HG03103 (cell line): Measurements from ENCODE around the gene KRTAP1-3.
"Not testable (repeated sequence)": the region's sequence is repeated elsewhere in the genome, so short reads cannot be mapped to it uniquely, and the experiment has no call there.

Experiments used
- ATAC-seq: cut with Tn5 transposase; IDR thresholded peaks from one replicate; pipeline ENCODE4 v1.9.1; 2021; ENCODE audit warnings: low read depth; ENCODE audit not compliant: unreplicated experiment

Gene KRTAP1-3

DNA sequence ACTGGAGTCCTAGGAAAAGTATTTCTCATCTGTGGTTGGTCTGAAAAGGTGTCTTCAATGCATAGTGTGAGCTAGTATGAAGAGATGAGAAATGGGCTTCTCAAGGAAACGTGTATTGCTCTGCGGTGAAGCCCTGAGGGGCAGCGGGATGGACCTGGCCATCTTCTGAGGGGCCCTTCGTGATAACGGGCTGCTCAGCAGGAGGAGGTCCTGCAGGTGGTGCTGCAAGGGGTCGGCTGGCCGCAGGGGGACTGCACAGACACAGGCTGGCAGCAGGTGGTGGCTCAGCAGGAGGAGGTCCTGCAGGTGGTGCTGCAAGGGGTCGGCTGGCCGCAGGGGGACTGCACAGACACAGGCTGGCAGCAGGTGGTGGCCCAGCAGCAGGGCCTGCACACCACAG is 19.9 kb upstream of the KRTAP1-3 start:
- not testable (repeated sequence) for ATAC-seq

DNA sequence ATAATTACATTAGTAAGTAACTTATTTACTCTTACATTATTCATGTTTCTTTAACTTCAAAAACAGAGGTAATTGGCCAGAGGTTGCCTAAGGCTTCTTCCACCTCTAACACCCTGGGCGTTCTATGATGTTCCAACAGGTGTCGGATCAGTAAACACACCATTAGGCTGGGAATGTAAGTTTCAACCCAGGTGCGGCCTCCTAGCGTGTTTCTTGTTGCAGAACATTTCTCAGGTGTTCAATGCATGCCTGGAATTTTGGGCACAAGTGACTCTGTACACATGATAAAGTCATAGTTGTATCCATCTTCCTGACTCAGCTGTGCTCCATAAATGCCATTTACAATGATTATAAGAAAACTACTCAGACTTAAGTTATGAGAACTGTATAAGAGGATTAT is 19.4 kb upstream of the KRTAP1-3 start:
- no peak for ATAC-seq

DNA sequence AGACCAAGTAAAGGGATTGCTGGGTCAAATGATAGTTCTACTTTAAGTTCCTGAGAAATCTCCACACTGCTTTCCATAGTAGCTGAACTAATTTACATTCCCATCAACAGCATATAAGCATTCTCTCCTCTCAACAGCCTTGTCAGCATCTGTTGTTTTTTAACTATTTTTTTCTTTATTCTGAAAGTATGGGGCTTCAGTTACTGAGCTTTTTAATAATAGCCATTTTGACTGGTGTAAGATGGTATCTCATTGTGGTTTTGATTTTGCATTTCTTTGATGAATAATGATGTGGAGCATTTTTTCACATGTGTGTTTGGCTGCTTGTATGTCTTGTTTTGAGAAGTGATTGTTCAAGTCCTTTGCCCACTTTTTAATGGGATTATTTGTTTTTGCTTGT is 17.9 kb upstream of the KRTAP1-3 start:
- no peak for ATAC-seq

DNA sequence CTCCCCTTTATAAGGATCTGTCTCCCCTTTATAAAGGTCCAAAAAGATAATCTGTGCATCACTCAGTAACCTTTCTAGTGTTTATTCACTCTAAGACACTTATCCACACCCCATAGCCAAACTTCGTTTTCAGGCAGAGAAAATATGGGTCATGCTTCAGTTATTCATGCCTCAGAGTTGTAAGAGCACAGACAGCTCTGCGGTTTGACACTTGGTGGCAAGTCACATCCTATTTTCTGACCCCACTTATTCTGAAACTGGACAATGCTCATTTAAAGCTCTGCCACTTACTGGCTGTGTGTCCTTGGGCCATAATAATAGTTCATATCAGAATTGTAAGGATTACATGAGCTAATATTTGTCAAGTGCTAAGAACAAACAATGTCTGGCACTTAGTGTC is 14.4 kb upstream of the KRTAP1-3 start:
- no peak for ATAC-seq

DNA sequence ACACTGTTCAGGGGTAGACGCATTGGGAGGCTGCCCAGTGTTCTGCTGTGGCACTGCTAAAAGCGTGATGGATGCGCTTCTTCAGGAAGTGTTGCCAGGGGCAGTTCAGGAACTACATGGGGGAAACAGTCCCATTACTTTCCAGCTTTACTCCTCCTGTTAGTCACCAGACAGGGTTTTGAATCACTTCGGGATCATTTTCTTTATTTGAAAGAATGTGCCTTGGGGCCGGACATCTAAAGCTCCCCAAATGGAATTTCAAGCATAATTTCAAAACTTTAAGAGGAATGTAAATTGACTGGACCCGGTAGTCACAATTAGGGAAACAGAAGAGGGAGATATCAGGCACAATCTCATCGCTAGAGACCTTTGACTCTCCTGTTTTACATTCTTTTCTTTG is 13.8 kb upstream of the KRTAP1-3 start:
- no peak for ATAC-seq

DNA sequence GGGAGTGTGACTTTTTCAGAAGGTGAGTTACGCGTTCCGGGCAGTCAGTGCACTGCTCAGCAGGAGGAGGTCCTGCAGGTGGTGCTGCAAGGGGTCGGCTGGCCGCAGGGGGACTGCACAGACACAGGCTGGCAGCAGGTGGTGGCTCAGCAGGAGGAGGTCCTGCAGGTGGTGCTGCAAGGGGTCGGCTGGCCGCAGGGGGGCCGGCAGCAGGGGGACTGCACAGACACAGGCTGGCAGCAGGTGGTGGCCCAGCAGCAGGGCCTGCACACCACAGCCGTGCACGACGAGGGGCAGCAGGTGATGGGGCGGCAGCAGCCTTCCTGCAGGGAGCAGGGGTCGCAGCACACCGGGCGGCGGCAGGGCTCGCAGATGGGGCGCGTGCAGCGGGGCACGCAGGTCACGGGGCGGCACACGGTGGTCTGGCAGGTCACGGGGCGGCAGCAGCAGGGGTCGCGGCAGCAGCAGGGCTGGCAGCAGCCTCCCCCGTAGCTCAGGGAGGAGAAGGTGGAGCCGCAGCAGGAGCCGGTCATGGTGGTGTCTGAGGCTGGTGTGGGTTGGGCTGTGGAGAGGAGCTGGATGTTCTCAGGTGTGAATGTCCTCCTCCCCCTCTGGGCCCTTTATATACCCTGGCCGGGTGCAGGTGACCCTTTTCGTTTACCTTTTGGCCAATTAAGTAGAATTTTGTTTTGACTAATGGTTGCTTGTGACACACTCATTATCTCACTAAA is 12.2 kb upstream of the KRTAP1-3 start, which contains the start of gene KRTAP2-1:
Gene KRTAP2-1, minus strand, starts transcription at position 582 of the 731 bp plus-strand sequence. Its CDS starts 49 bp downstream, at position 533.
- ATAC-seq: not testable (repeated sequence)

DNA sequence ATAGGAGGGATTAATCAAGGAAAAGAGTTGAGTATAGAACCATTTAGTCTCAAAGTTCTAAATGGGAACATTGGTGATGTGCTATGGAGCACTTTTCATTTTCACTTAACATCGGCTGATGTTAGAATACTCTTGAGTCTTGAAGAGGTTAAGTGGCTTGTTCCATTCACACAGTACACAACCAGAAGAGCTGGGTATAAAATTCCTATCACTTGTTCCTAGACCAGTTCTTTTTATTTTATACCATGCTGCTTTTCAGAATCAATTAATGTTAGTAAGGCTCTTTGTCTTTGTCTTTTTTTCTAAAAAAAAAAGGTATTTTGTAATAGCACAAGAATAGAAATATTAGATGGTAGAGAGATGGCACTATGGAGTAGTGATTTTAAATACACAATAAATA is 8.3 kb upstream of the KRTAP1-3 start:
- ATAC-seq: no peak

DNA sequence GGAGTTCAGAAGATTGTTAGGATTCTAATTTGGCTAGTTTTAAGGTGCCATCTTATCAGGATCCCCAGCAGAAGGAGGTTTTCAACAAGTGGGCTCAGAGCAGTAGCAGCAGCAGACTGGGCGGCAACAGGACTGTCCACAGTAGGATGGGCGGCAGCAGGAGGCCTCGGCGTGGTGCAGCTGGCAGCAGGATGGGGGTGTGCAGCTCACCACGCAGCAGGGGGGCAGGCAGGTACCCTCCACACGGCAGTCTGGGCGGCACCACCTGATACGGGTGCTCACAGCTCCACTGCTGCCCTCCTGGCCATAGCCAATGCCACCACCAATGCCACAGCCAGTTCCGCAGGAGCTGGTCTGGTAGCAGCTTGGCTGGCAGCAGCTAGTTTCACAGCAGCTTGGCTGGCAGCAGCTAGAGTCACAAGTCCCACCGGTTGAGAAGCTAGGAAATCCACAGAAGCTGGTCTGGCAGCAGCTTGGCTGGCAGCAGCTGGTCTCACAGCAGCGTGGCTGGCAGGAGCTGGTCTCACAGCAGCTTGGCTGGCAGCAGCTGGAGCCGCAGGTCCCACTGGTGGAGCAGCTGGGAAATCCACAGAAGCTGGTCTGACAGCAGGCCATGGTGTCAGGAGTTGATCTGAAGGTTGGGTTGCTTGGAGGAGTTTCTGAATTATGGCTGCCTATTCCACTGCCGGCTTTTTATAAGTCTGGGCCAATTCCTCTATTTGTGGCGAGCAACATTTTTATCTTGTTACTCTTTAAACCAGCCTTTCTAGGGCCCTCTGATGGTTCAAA is 6.3 kb upstream of the KRTAP1-3 start, which contains the start of gene KRTAP1-1:
Gene KRTAP1-1, minus strand, starts transcription at position 668 of the 789 bp plus-strand sequence. Its CDS starts 53 bp downstream, at position 615.
- ATAC-seq: not testable (repeated sequence)

DNA sequence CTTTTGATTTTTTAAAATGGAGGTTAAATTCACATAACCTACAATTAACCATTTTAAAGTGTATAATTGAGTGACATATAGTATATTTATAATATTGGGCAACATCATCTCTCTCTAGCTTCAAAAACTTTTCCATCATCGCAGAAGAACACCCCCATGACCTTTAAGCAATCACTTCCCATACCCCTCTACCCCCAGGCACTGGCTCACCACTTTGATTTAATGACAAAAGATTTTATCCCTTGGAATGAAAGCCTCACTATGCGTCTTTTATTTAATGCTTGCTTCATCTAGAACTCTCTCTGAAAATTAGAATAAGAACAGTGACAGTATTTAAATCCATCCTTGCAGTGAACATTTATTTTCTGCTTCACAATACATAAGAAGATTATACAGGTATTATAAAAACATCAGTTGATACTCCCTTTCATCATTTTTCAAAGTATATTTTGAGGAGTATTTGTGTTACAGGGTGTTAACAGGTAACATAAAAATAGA is 3.2 kb upstream of the KRTAP1-3 start:
- no peak for ATAC-seq

DNA sequence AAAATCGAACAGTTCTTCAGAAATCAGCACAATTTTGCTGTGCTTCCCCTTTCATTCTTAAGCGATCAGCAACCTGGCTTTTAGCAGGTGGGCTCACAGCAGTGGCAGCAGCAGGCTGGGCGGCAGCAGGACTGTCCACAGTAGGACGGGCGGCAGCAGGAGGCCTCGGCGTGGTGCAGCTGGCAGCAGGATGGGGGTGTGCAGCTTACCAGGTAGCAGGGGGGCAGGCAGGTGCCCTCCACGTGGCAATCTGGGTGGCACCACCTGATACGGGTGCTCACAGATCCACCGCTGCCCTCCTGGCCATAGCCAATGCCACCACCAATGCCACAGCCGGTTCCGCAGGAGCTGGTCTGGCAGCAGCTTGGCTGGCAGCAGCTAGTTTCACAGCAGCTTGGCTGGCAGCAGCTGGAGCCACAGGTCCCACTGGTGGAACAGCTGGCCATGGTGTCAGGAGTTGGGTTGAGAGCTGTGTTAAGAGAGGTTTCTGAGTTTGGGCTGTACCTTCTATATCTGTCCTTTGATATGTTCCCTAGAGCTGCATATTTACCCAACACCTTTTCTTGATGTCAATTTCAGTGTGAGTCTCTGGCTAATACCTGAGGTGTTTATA is 4.9 kb downstream of the KRTAP1-3 start, which contains the start of gene KRTAP1-4:
Gene KRTAP1-4, minus strand, starts transcription at position 563 of the 613 bp plus-strand sequence. Its CDS starts 117 bp downstream, at position 446.
- ATAC-seq: no peak

DNA sequence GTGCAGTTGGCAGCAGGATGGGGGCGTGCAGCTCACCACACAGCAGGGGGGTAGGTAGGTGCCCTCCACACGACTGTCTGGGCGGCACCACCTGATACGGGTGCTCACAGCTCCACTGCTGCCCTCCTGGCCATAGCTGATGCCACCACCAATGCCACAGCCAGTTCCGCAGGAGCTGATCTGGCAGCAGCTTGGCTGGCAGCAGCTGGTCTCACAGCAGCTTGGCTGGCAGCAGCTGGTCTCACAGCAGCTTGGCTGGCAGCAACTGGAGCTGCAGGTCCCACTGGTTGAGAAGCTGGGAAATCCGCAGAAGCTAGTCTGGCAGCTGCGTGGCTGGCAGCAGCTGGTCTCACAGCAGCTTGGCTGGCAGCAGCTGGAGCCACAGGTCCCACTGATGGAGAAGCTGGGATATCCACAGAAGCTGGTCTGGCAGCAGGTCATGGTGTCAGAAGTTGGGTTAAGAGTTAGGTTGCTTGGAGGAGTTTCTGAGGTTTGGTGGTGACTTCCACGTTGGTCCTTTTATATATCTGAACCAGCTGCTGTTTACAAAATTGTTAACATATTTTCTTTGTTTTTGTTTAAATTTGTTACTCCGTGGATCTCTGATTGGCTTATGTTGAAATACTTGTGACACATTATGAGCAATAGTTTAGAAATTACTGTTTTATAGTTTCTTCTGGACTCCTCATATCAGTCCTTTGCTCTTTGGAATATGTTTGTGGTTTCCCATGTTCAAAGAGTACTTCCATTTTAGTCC is 7.8 kb downstream of the KRTAP1-3 start, which contains the start of gene KRTAP1-5:
Gene KRTAP1-5, minus strand, starts transcription at position 494 of the 757 bp plus-strand sequence. Its CDS starts 53 bp downstream, at position 441.
- no peak for ATAC-seq

DNA sequence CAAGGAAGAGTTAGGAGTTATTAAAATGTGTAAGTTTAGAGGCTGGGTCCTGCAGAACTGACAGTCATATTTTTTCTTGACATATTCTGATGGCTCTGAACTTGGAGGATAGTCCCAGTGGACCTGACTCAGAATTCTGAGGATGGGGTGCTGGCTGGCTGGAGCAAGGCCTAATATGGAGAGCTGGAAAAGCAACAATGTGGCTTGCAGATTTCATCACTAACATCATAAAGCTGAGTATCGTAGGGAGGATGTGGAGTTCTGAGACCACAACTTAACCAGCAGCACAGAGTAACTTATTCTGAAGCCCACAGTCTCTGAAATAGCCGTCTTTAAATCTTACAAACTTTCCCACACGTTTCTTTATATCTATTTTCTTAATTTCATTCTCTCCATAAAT is 10.0 kb downstream of the KRTAP1-3 start:
- ATAC-seq: no peak

DNA sequence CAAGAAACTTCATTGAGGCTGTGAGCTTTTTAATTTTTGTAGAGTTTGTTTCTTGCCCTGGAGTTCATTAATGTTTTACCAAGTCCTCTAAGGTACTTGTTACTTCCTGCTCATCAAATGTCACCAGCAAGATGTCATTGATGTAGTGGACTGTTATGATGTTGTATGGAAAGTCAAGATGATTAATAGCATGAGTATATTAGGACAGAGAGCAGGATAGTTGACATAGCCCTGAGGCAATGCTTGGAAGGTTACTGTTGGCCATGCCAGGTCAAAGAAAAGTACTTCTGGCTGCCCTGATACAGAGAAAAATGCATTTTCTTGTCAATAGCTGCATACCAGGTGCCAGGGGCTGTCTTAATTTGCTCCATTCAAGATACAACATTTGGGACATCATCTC is 14.3 kb downstream of the KRTAP1-3 start:
- no peak for ATAC-seq

DNA sequence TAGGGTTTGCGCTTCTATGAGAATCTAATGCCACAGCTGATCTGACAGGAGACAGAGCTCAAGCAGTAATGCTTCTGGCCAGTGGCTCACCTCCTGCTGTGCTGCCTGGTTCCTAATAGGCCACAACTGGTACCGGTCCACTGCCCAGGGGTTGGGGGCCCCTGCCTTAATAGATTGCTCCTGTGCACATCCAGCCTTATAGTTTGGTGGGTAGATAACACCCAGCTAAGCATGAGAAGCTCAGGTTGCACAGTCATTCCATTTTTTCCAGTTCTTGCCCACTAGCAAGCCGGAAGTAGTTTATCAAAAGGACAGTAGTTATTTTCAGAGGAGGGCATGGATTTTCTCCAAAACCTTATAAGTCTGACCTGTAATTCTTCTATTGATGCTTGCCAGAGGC is 15.3 kb downstream of the KRTAP1-3 start:
- ATAC-seq: no peak

DNA sequence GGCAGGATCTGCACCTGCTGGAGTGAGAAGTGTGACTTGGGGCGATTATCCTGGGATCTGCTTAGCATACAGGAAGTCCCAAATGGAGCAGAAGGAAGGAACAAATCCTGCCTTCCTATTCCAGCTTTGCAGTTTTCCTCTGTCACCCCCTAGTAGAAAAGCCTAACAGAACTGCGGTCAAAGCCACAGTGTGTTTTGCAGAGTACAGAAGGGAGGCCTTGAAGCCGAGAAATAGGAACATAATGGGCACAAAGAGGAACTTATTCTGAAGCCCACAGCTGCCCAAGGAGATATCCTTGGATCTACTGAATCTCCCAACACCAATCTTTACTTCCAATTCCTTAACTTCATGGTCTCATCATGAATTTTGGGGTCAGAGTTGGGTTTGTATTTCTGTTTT is 16.1 kb downstream of the KRTAP1-3 start:
- no peak for ATAC-seq

DNA sequence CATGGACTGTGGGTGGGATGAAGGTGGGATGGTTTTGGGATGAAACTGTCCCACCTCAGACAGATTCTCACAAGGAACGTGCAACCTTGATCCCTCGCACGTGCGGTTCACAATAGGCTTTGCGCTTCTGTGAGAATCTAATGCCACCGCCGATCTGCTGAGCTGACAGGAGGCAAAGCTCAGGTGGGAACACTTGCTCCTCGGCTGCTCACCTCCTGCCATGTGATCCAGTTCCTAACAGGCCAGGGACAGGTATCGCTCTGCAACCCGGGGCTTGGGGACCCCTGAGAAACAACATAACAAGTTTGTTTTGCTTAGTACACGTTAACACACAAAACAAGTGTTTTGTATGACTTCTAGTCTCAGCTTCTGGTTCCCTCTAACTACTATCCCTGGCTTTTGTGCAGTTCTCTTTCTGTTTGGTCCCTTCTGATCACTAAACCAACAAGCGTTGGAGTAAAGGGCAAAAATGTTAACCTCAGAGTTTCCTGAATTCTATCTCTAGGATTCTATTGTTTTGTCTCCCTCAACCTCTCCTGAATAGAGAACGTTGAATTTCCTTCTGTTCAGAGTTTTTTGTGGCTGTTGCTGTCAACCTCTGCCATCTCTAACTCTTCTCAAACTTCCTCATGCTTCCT is 18.0 kb downstream of the KRTAP1-3 start:
- ATAC-seq: no peak

DNA sequence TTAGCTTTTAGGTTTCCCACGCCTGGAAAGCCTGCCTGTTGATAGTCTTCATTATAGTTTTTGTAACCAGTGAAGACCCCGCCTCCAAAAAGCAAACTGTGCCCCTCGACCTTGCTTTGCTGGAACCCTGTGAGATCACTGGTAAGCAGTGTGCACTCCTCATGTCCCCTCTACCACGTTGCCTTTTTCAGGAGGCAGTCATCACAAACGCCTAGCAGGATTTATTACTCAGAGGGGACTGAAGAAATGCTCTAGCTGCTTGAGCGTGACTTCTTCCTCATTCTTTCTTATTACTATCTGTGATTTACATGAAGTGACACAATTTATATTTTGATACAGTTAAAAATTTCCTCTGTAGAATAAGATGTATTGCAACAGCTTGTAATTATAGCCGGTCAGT is 19.2 kb downstream of the KRTAP1-3 start:
- no peak for ATAC-seq

DNA sequence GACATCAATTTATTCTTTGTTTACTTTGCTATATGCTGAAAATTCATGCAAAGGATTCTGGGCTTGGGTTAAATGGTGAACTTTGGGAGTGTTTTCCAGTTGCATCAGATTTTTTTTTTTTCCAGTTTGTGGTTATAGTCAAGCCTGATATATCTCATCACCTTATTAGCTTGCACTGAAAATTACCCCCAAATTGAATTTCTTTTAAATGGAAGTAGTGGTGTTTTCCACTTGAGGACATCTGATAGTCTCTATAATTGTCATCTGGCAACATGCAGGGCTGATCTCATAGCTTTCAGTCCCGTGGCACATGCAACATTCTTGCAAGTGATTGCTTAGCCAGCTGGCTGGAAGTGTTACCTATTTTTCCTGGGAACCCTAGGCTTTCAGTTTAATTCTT is 21.1 kb downstream of the KRTAP1-3 start:
- no peak for ATAC-seq

DNA sequence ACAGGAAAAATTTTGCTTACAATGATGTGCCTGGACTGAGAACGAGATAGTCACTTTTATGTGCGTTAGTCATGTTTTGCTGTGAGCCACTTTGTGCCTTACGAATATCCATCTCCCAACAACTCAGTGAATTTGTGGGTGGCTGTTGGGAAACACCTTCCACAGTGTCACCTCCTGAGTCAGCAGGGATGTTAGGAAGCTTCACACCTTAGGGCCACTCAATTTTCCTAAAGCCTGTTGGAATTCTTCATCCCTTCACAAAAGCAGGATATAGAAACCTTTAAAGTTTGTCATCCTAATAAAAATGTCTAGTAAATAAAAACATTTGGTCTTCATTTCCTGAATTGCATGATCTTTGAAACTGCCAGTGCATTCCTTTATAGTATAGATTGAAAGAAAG is 21.5 kb downstream of the KRTAP1-3 start:
- ATAC-seq: no peak
